Neuronal stem cell (in vitro differentiated cells): ENCODE measurements around the gene ZDHHC13.

Experiments used
- DNase-seq: peaks from one replicate; pipeline ENCODE4 v3.0.0-alpha.2; 2013; ENCODE audit warnings: low spot score
- H2AFZ ChIP-seq: one replicate; pipeline ENCODE4 v1.6.1; 2013; ENCODE audit warnings: mild to moderate bottlenecking, low read length, inconsistent platforms
- H2AK5ac ChIP-seq: 2 replicates; pipeline ENCODE4 v1.6.1; 2013; ENCODE audit warnings: low read depth, mild to moderate bottlenecking, inconsistent platforms, low read length, moderate library complexity, mixed read lengths
- H2BK120ac ChIP-seq: 2 replicates; pipeline ENCODE4 v1.6.1; 2013; ENCODE audit warnings: low read depth, mild to moderate bottlenecking, inconsistent platforms, low read length, moderate library complexity, mixed read lengths
- H2BK12ac ChIP-seq: one replicate; pipeline ENCODE4 v1.6.1; 2013; ENCODE audit warnings: low read length, inconsistent platforms
- H2BK15ac ChIP-seq: 2 replicates; pipeline ENCODE4 v1.6.1; 2013; ENCODE audit warnings: mild to moderate bottlenecking, low read length, inconsistent platforms, mixed read lengths
- H2BK5ac ChIP-seq: one replicate; pipeline ENCODE4 v1.6.1; 2013; ENCODE audit warnings: inconsistent platforms, mild to moderate bottlenecking, low read length, moderate library complexity
- H3K14ac ChIP-seq: one replicate; pipeline ENCODE4 v1.6.1; 2013; ENCODE audit warnings: low read length, inconsistent platforms
- H3K18ac ChIP-seq: 2 replicates; pipeline ENCODE4 v1.6.1; 2013; ENCODE audit warnings: low read length, inconsistent platforms
- H3K23ac ChIP-seq: 2 replicates; pipeline ENCODE4 v1.6.1; 2013; ENCODE audit warnings: low read depth, mild to moderate bottlenecking, mixed read lengths, low read length, inconsistent platforms; ENCODE audit not compliant: poor library complexity
- H3K27ac ChIP-seq: replicated peaks from 3 replicates; pipeline ENCODE4 v1.5.1; 2013; ENCODE audit warnings: low read length, inconsistent platforms
- H3K27me3 ChIP-seq, 3 experiments: 2 replicates each; pipeline ENCODE4 v1.6.1; 2013; ENCODE audit warnings: low read length in 3 of 3, mild to moderate bottlenecking in 2 of 3, inconsistent platforms in 1 of 3, low read depth in 1 of 3, mixed read lengths in 1 of 3, moderate library complexity in 1 of 3; ENCODE audit not compliant: control insufficient read depth in 3 of 3, insufficient read depth in 3 of 3
- H3K36me3 ChIP-seq, 2 donors: replicated peaks in 1 of 2; 2 replicates each; pipeline ENCODE4 v1.6.1; 2013; ENCODE audit warnings: low read length in 2 of 2; ENCODE audit not compliant: control insufficient read depth in 2 of 2, insufficient read depth in 2 of 2
- H3K4ac ChIP-seq: 2 replicates; pipeline ENCODE4 v1.6.1; 2013; ENCODE audit warnings: inconsistent platforms, mild to moderate bottlenecking, low read length, moderate library complexity
- H3K4me1 ChIP-seq, 2 donors: 1 replicate in 1 of 2; 2 replicates in 1 of 2; pipeline ENCODE4 v1.6.1; 2013; ENCODE audit warnings: low read length in 2 of 2, low read depth in 1 of 2; ENCODE audit not compliant: control insufficient read depth in 2 of 2, insufficient read depth in 1 of 2
- H3K4me2 ChIP-seq: one replicate; pipeline ENCODE4 v1.6.1; 2013; ENCODE audit warnings: mild to moderate bottlenecking, low read length, inconsistent platforms; ENCODE audit not compliant: insufficient read depth, poor library complexity, severe bottlenecking
- H3K4me3 ChIP-seq, 2 donors: 2 replicates each; pipeline ENCODE4 v1.5.1; 2013; ENCODE audit warnings: low read length in 2 of 2, mild to moderate bottlenecking in 2 of 2, inconsistent platforms in 1 of 2, moderate library complexity in 1 of 2
- H3K79me1 ChIP-seq: one replicate; pipeline ENCODE4 v1.6.1; 2013; ENCODE audit warnings: low read depth, mild to moderate bottlenecking, inconsistent platforms, low read length, moderate library complexity
- H3K9ac ChIP-seq: one replicate; pipeline ENCODE4 v1.6.1; 2013; ENCODE audit warnings: mild to moderate bottlenecking, low read depth, low read length, inconsistent platforms; ENCODE audit not compliant: poor library complexity
- H3K9me3 ChIP-seq, 2 donors: replicated peaks in 1 of 2; 2 replicates each; pipeline versions ENCODE3 to v1.6.1; 2013; ENCODE audit warnings: low read length in 2 of 2, mild to moderate bottlenecking in 2 of 2, inconsistent platforms in 1 of 2, low read depth in 1 of 2, mixed read lengths in 1 of 2, moderate library complexity in 1 of 2; ENCODE audit not compliant: control insufficient read depth in 2 of 2, insufficient read depth in 1 of 2
- H4K8ac ChIP-seq: one replicate; pipeline ENCODE4 v1.6.1; 2013; ENCODE audit warnings: low read depth, mild to moderate bottlenecking, inconsistent platforms, low read length, moderate library complexity
- H4K91ac ChIP-seq: one replicate; pipeline ENCODE4 v1.6.1; 2013; ENCODE audit warnings: low read length, low read depth, mild to moderate bottlenecking, inconsistent platforms; ENCODE audit not compliant: poor library complexity
- WGBS, 2 donors: extraction: QIAGEN DNeasy Blood & Tissue Kit; methylation state at CpG; one replicate each; pipeline ENCODE4 v1.1.7; 2013; ENCODE audit warnings: missing lambda C conversion rate in 2 of 2, mixed read lengths in 1 of 2; ENCODE audit not compliant: insufficient read length in 2 of 2, insufficient replicate concordance in 1 of 2; ENCODE audit errors: extremely low coverage in 2 of 2; 5-methylcytosine and 5-hydroxymethylcytosine counted together

Gene ZDHHC13

GRCh38 chr11:19173004-19173689 is 56.2 kb downstream of the ZDHHC13 start:
- no peak for DNase-seq
- Histone ChIP-seq H3K14ac (no peak overlapping the region), H3K4me2 (no peak overlapping the region), H3K9me3 (peaks cover 0 to 2% of the 10 kb centered on the region in 2 donors), H3K79me1 (no peaks in the 10 kb centered on the region), H3K4me1 (no peaks in the 10 kb centered on the region), H2BK15ac (no peak overlapping the region), H2BK120ac (no peak overlapping the region), H2BK12ac (no peak overlapping the region), H3K18ac (no peak overlapping the region), H3K4me3 (no peak overlapping the region), H3K23ac (no peak overlapping the region), H3K9ac (no peak overlapping the region), H2BK5ac (no peak overlapping the region), H4K91ac (no peak overlapping the region), H2AFZ (no peak overlapping the region), H3K4ac (no peak overlapping the region), H3K36me3 (peaks cover 3 to 64% of the 10 kb centered on the region in 2 donors), H3K27ac (no peak overlapping the region), H3K27me3 (peaks cover 0 to 5% (median 0%) of the 10 kb centered on the region in 3 experiments), H4K8ac (no peak overlapping the region), H2AK5ac (no peak overlapping the region)
- WGBS, 2 donors, result no CpG with 5 or more reads among the region's 9 CpGs

GRCh38 chr11:19173964-19174638 is 57.1 kb downstream of the ZDHHC13 start:
- no peak overlapping the region for H2BK15ac ChIP-seq
- H3K4me1 ChIP-seq, result no peaks in the 10 kb centered on the region
- H2BK120ac ChIP-seq, result no peak overlapping the region
- no CpG with 5 or more reads among the region's 7 CpGs for WGBS, 2 donors
- DNase-seq, result no peak
- no peak overlapping the region for H3K4ac ChIP-seq
- H4K8ac ChIP-seq, result no peak overlapping the region
- H3K27ac ChIP-seq, result no peak overlapping the region
- no peak overlapping the region for H3K4me2 ChIP-seq
- H3K9me3 ChIP-seq, result peaks cover 0 to 5% of the 10 kb centered on the region in 2 donors
- H3K4me3 ChIP-seq, result no peak overlapping the region
- H3K18ac ChIP-seq, result no peak overlapping the region
- H3K79me1 ChIP-seq, result no peaks in the 10 kb centered on the region
- no peak overlapping the region for H3K23ac ChIP-seq
- no peak overlapping the region for H4K91ac ChIP-seq
- no peak overlapping the region for H3K14ac ChIP-seq
- no peak overlapping the region for H2AK5ac ChIP-seq
- no peak overlapping the region for H3K9ac ChIP-seq
- no peak overlapping the region for H2BK12ac ChIP-seq
- no peak overlapping the region for H2BK5ac ChIP-seq
- H3K27me3 ChIP-seq, result peaks cover 0 to 12% (median 0%) of the 10 kb centered on the region in 3 experiments
- H3K36me3 ChIP-seq, result peaks cover 3 to 55% of the 10 kb centered on the region in 2 donors
- H2AFZ ChIP-seq, result no peak overlapping the region

DNA sequence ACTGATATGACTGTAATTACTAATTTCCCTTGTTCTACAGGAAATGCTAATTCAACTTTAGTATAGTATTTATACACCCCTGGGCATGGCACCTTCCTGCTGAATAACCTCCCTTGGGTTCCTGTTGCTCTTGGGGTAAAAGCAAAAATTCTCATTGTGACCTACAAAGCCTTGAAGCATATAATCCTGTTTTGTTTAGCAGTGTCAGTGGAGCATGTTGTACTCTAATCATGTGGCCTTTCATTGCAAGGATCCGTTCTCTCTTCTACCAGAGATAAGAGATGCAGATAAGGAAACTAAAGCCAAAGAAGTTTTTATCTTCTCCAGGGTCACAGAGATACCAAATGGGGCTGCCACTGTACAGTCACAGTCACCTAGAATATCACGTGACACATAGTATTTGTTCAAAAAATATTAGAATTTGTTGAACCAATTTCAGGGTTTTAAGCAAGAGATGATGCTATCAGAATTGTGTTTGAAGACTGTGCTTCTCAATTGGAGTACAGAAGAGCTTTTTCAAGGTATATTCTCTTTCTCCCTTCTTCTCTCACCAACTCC is 59.7 kb downstream of the ZDHHC13 start:
- no CpG with 5 or more reads among the region's 2 CpGs for WGBS, 2 donors
- no peak overlapping the region for H3K27ac ChIP-seq
- no peak overlapping the region for H2BK12ac ChIP-seq
- H2BK120ac ChIP-seq, result no peak overlapping the region
- H3K9ac ChIP-seq, result no peak overlapping the region
- no peak overlapping the region for H3K18ac ChIP-seq
- H2BK5ac ChIP-seq, result no peak overlapping the region
- H4K8ac ChIP-seq, result no peak overlapping the region
- H3K36me3 ChIP-seq, result peaks cover 3 to 48% of the 10 kb centered on the region in 2 donors
- H3K14ac ChIP-seq, result no peak overlapping the region
- H2AFZ ChIP-seq, result no peak overlapping the region
- H3K79me1 ChIP-seq, result no peaks in the 10 kb centered on the region
- H2AK5ac ChIP-seq, result no peak overlapping the region
- H2BK15ac ChIP-seq, result no peak overlapping the region
- no peaks in the 10 kb centered on the region for H3K4me1 ChIP-seq
- DNase-seq, result no peak
- H3K4ac ChIP-seq, result no peak overlapping the region
- no peak overlapping the region for H3K4me2 ChIP-seq
- H3K23ac ChIP-seq, result no peak overlapping the region
- H4K91ac ChIP-seq, result no peak overlapping the region
- no peak overlapping the region for H3K4me3 ChIP-seq
- H3K27me3 ChIP-seq, result peaks cover 0 to 34% (median 0%) of the 10 kb centered on the region in 3 experiments
- H3K9me3 ChIP-seq, result peaks cover 0 to 13% of the 10 kb centered on the region in 2 donors
